ENCODE measurements around the gene SLC25A29.
A peak's percentile ranks its signal among the peaks of the same experiment; 100 is the strongest.
"Not testable (repeated sequence)": the region's sequence is repeated elsewhere in the genome, so short reads cannot be mapped to it uniquely, and the experiment has no call there.

Gene SLC25A29

GRCh38 chr14:100285913-100286400 is 20.3 kb downstream of the SLC25A29 start:
- DNase-seq (ENCODE audit: low read depth, low spot score): no peak
- H3K4me3 ChIP-seq (ENCODE audit: low read length): peak overlapping the region; percentile 62

- DNase-seq (ENCODE audit: low read depth, low spot score): peak; percentile 37
Measured at GRCh38 chr14:100285021-100285912, 21.0 kb downstream of the SLC25A29 start.

GRCh38 chr14:100283984-100284881 is 22.0 kb downstream of the SLC25A29 start:
- no peak for DNase-seq (ENCODE audit: low read depth, low spot score)
- no peak overlapping the region for H3K4me3 ChIP-seq (ENCODE audit: low read length)

More at GRCh38 chr14:100285021-100285912, 21.0 kb downstream of the SLC25A29 start:
- H3K4me3 ChIP-seq (ENCODE audit: low read length): peak overlapping the region; percentile 62

GRCh38 chr14:100283436-100283835 is 22.8 kb downstream of the SLC25A29 start:
- DNase-seq (ENCODE audit: low read depth, low spot score); H3K4me3 ChIP-seq (ENCODE audit: low read length): not testable (repeated sequence)

- no peak overlapping the region for H3K4me3 ChIP-seq (ENCODE audit: low read length)
- DNase-seq (ENCODE audit: low read depth, low spot score): no peak
Measured at GRCh38 chr14:100282766-100283419, 23.4 kb downstream of the SLC25A29 start.

- H3K4me3 ChIP-seq (ENCODE audit: low read length): no peak overlapping the region
- no peak for DNase-seq (ENCODE audit: low read depth, low spot score)
Measured at GRCh38 chr14:100282083-100282350, 24.2 kb downstream of the SLC25A29 start.

- DNase-seq (ENCODE audit: low read depth, low spot score): no peak
- no peak overlapping the region for H3K4me3 ChIP-seq (ENCODE audit: low read length)
Measured at GRCh38 chr14:100281286-100282082, 24.8 kb downstream of the SLC25A29 start.

- DNase-seq (ENCODE audit: low read depth, low spot score): no peak
- H3K4me3 ChIP-seq (ENCODE audit: low read length): no peak overlapping the region
Measured at GRCh38 chr14:100279563-100279962, 26.7 kb downstream of the SLC25A29 start.

- no peak overlapping the region for H3K4me3 ChIP-seq (ENCODE audit: low read length)
- no peak for DNase-seq (ENCODE audit: low read depth, low spot score)
Measured at GRCh38 chr14:100279133-100279532, 27.1 kb downstream of the SLC25A29 start.

GRCh38 chr14:100278702-100279101 is 27.5 kb downstream of the SLC25A29 start:
- DNase-seq (ENCODE audit: low read depth, low spot score): no peak

GRCh38 chr14:100275214-100275613 is 31.0 kb downstream of the SLC25A29 start:
- no peak for DNase-seq (ENCODE audit: low read depth, low spot score)
- H3K4me3 ChIP-seq (ENCODE audit: low read length): no peak overlapping the region

More at GRCh38 chr14:100278702-100279101, 27.5 kb downstream of the SLC25A29 start:
- no peak overlapping the region for H3K4me3 ChIP-seq (ENCODE audit: low read length)

- no peak overlapping the region for H3K4me3 ChIP-seq (ENCODE audit: low read length)
- DNase-seq (ENCODE audit: low read depth, low spot score): no peak
Measured at GRCh38 chr14:100274250-100274649, 32.0 kb downstream of the SLC25A29 start.

GRCh38 chr14:100271247-100271939 is 34.9 kb downstream of the SLC25A29 start:
- DNase-seq (ENCODE audit: low read depth, low spot score): no peak
- no peak overlapping the region for H3K4me3 ChIP-seq (ENCODE audit: low read length)

GRCh38 chr14:100268591-100269207 is 37.5 kb downstream of the SLC25A29 start:
- DNase-seq (ENCODE audit: low read depth, low spot score): no peak
- no peak overlapping the region for H3K4me3 ChIP-seq (ENCODE audit: low read length)

GRCh38 chr14:100267990-100268389 is 38.3 kb downstream of the SLC25A29 start:
- DNase-seq (ENCODE audit: low read depth, low spot score): no peak
- H3K4me3 ChIP-seq (ENCODE audit: low read length): no peak overlapping the region

GRCh38 chr14:100263141-100263540 is 43.1 kb downstream of the SLC25A29 start:
- H3K4me3 ChIP-seq (ENCODE audit: low read length): no peak overlapping the region
- no peak for DNase-seq (ENCODE audit: low read depth, low spot score)

GRCh38 chr14:100262545-100262944 is 43.7 kb downstream of the SLC25A29 start:
- no peak for DNase-seq (ENCODE audit: low read depth, low spot score)
- no peak overlapping the region for H3K4me3 ChIP-seq (ENCODE audit: low read length)

GRCh38 chr14:100261621-100262020 is 44.6 kb downstream of the SLC25A29 start:
- no peak for DNase-seq (ENCODE audit: low read depth, low spot score)
- H3K4me3 ChIP-seq (ENCODE audit: low read length): no peak overlapping the region

Data from Jurkat, Clone E6-1 (cell line).